ENCODE measurements around the gene RUVBL1.

Gene RUVBL1

GRCh38 chr3:128166971-128167453 lies 43.4 kb upstream of the RUVBL1 start:
- Histone ChIP-seq H3K27ac (replicated peaks) (no peak overlapping the region), H3K27me3 (ENCODE audit: insufficient read depth, poor library complexity, severe bottlenecking) (no peaks in the 10 kb centered on the region), H3K4me3 (replicated peaks; ENCODE audit: insufficient read depth, low read length) (no peak overlapping the region)
- no peak for DNase-seq (ENCODE audit: low read depth in 1 of 2, low spot score in 1 of 2)
- TF ChIP-seq REST (IDR thresholded peaks at IDR 0.05; ENCODE audit: insufficient replicate concordance, low read depth) (no peak), CTCF (IDR thresholded peaks at IDR 0.05; ENCODE audit: insufficient read depth, low read length) (no peak), POLR2AphosphoS5 (IDR thresholded peaks at IDR 0.05; ENCODE audit: low read depth) (no peak), GABPA (IDR thresholded peaks at IDR 0.05; ENCODE audit: low read depth) (no peak), SPI1 (IDR thresholded peaks at IDR 0.05; ENCODE audit: borderline replicate concordance, low read depth) (no peak)

- no peak overlapping the region for H3K4me3 ChIP-seq (replicated peaks; ENCODE audit: insufficient read depth, low read length)
- no peak for DNase-seq (ENCODE audit: low read depth in 1 of 2, low spot score in 1 of 2)
- H3K27ac ChIP-seq (replicated peaks), result no peak overlapping the region
- H3K27me3 ChIP-seq (ENCODE audit: insufficient read depth, poor library complexity, severe bottlenecking), result no peaks in the 10 kb centered on the region
- TF ChIP-seq POLR2AphosphoS5 (IDR thresholded peaks at IDR 0.05; ENCODE audit: low read depth) (no peak), REST (IDR thresholded peaks at IDR 0.05; ENCODE audit: insufficient replicate concordance, low read depth) (no peak), CTCF (IDR thresholded peaks at IDR 0.05; ENCODE audit: insufficient read depth, low read length) (no peak), GABPA (IDR thresholded peaks at IDR 0.05; ENCODE audit: low read depth) (no peak), SPI1 (IDR thresholded peaks at IDR 0.05; ENCODE audit: borderline replicate concordance, low read depth) (no peak)
Observed at GRCh38 chr3:128163432-128163831, 39.8 kb upstream of the RUVBL1 start.

GRCh38 chr3:128160661-128161060 lies 37.0 kb upstream of the RUVBL1 start:
- DNase-seq (ENCODE audit: low read depth in 1 of 2, low spot score in 1 of 2), result no peak
- Histone ChIP-seq H3K27ac (replicated peaks) (no peak overlapping the region), H3K27me3 (ENCODE audit: insufficient read depth, poor library complexity, severe bottlenecking) (no peaks in the 10 kb centered on the region), H3K4me3 (replicated peaks; ENCODE audit: insufficient read depth, low read length) (no peak overlapping the region)
- no peak for TF ChIP-seq CTCF (IDR thresholded peaks at IDR 0.05; ENCODE audit: insufficient read depth, low read length)
- TF ChIP-seq SPI1 (IDR thresholded peaks at IDR 0.05; ENCODE audit: borderline replicate concordance, low read depth), result no peak
- TF ChIP-seq GABPA (IDR thresholded peaks at IDR 0.05; ENCODE audit: low read depth), result no peak
- no peak for TF ChIP-seq REST (IDR thresholded peaks at IDR 0.05; ENCODE audit: insufficient replicate concordance, low read depth)
- TF ChIP-seq POLR2AphosphoS5 (IDR thresholded peaks at IDR 0.05; ENCODE audit: low read depth), result no peak
